SIG-M5 treated with dmso at 0.1 percent for 504 hours (cell line): ENCODE results near the gene CNOT1.

Experiments used
- DNase-seq: peaks from one replicate; lab custom pipeline; 2025; ENCODE audit not compliant: unreplicated experiment; lab: John Stamatoyannopoulos, UW

The CNOT1 gene

DNA sequence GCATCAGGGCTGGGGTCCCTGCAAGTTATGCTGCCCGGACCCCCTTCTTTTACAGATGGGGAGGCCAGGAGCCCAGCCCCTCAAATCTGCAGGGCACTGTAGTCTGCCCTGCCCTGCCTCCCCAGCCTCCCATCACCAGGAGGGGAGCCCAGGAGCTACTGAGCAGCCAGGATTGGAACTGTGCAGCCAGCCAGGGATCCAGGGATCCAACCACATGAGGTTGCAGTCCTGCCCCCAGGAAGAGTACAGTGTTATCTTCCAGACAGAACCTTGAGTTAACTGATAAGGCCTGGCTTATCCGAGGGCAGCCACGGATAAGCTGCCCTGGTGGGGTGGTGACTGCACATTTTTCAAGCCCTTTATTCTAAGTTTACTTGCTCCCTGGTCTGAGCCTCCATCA, 141.1 kb downstream of the CNOT1 start:
- no peak for DNase-seq

DNA sequence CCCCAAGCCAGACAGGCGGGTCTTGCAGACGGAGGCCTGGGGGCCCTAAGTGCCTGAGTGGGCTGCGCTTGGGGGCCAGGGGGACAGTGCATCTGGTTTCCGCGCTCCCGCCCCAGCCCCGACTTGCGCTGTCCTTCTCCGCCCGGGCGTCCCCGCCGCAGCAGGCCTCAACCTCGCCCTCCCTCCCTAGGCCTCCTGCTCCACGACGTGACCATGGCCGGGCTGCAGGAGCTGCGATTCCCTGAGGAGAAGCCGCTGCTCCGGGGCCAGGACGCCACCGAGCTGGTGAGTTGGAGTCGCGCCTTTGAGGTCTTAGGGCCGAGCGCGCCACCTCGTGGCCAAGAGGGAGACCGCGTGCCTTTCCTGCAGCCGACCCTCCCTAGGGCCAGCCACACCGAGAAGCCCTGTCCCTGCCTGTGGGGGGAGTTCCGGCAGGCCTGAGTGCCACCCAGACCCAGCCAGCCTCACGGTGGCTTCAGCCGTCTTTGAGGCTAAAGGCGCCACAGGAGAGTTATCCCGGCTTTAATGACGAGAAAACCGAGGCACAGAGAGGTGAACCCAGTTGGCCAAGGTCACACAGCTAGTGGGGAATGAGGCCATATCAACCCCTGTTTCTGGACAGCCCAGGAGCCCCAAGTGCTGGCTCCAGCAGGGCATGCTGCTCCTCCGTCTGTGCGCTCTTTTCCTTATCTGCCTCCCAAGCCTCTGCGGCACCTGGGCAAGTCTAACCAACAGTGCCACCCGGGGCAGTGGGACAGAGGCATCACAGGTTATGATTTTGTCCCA, 141.9 kb downstream of the CNOT1 start:
- DNase-seq, result peak; percentile 58

GRCh38 chr16:58485184-58485887, 144.3 kb downstream of the CNOT1 start:
- DNase-seq, result no peak

- DNase-seq, result no peak
These were observed 147.7 kb downstream of the CNOT1 start for GRCh38 chr16:58481931-58482330.

GRCh38 chr16:58481226-58481869, 148.3 kb downstream of the CNOT1 start:
- DNase-seq, result no peak

GRCh38 chr16:58478427-58478826, 151.2 kb downstream of the CNOT1 start:
- no peak for DNase-seq

GRCh38 chr16:58476791-58477190, 152.8 kb downstream of the CNOT1 start:
- DNase-seq, result no peak

DNA sequence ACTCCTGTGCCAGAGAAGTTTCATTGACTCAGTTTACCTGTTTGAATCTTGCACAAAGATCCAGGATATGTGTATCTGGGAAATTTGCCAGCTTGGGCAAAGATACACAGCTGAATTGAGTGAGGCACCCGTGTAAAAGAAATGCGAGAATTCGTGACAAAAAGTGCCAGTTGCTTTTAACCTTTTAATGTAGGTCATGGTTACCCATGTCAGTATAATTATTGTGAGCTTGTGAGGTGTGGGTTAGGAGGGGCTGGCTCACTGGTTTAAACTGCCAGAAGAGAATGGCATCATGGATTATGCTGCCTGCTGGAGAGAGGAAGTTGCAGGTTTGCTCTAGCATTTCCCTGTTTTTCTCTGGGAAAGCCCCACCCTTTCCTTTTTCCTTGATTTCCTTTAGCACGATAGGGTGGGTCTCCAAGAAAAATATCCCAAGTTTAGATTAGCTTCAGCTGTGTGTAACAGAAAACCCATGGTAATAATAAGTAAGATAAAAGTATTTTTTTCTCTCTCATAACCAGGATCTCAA, 154.5 kb downstream of the CNOT1 start:
- no peak for DNase-seq

- no peak for DNase-seq
These were observed 155.3 kb downstream of the CNOT1 start for GRCh38 chr16:58474296-58474695.

- DNase-seq, result no peak
These were observed 156.8 kb downstream of the CNOT1 start for GRCh38 chr16:58472827-58473226.

GRCh38 chr16:58472266-58472665, 157.4 kb downstream of the CNOT1 start:
- no peak for DNase-seq

GRCh38 chr16:58471209-58471975, 158.2 kb downstream of the CNOT1 start:
- no peak for DNase-seq
